Naive thymus-derived CD4-positive, alpha-beta T cell (primary cell): Measurements from ENCODE around the gene NPIPB8. TPM values are rescaled to one million over a fixed set of nuclear protein-coding genes. Genes with fewer than 3 reads are reported as not detected.
A peak's percentile ranks its signal among the peaks of the same experiment; 100 is the strongest.
"Not testable (repeated sequence)": the region's sequence is repeated elsewhere in the genome, so short reads cannot be mapped to it uniquely, and the experiment has no call there.

Source experiments
- ATAC-seq: fragments of 150-1000 bp; cut with Tn5 transposase; 2 replicates; pipeline ENCODE4 v1.10.0; 2021; ENCODE audit warnings: mild to moderate bottlenecking, moderate library complexity
- CTCF ChIA-PET: fragments of 350-600 bp; sonication (Branson Sonifier 250); formaldehyde crosslinking; loops from one replicate; lab custom pipeline; 2021; ENCODE audit warnings: antibody characterized with exemption; lab: Charles Lee
- POLR2A ChIA-PET: fragments of 350-600 bp; sonication (Branson Sonifier 250); formaldehyde crosslinking; loops from one replicate; lab custom pipeline; 2021; ENCODE audit warnings: antibody characterized with exemption, inconsistent platforms; lab: Charles Lee
- DNase-seq, 9 donors: peaks; one replicate each; pipeline versions ENCODE4 v3.0.0 to v3.0.0-alpha.2; 2020 to 2022; ENCODE audit warnings: mixed read lengths in 1 of 9
- H3K27ac ChIP-seq: one replicate; pipeline ENCODE4 v1.7.0; 2013; ENCODE audit warnings: mild to moderate bottlenecking, low read depth, low read length, moderate library complexity
- H3K27me3 ChIP-seq, 2 donors: one replicate each; pipeline ENCODE4 v1.7.0; 2013; ENCODE audit warnings: low read length in 2 of 2, mild to moderate bottlenecking in 2 of 2, moderate library complexity in 2 of 2; ENCODE audit not compliant: control insufficient read depth in 2 of 2, insufficient read depth in 2 of 2
- H3K36me3 ChIP-seq, 3 experiments: 1 replicate in 2 of 3; 2 replicates in 1 of 3; pipeline ENCODE4 v1.7.0; 2013; ENCODE audit warnings: low read length in 3 of 3, mild to moderate bottlenecking in 3 of 3, moderate library complexity in 1 of 3; ENCODE audit not compliant: insufficient read depth in 3 of 3, control insufficient read depth in 2 of 3
- H3K4me1 ChIP-seq, 2 donors: one replicate each; pipeline ENCODE4 v1.7.0; 2013; ENCODE audit warnings: low read length in 2 of 2, mild to moderate bottlenecking in 2 of 2, moderate library complexity in 1 of 2; ENCODE audit not compliant: control insufficient read depth in 2 of 2, insufficient read depth in 2 of 2
- H3K4me3 ChIP-seq: 2 replicates; pipeline ENCODE4 v1.7.0; 2013; ENCODE audit warnings: mild to moderate bottlenecking, low read length
- H3K9me3 ChIP-seq, 3 experiments: 1 replicate in 2 of 3; 2 replicates in 1 of 3; pipeline ENCODE4 v1.7.0; 2013; ENCODE audit warnings: low read length in 3 of 3; ENCODE audit not compliant: control insufficient read depth in 2 of 3
- H3K27ac Mint-ChIP-seq, 9 donors: one replicate each; pipeline ENCODE4 v1.8.0; 2020 to 2022; ENCODE audit warnings: mixed read lengths in 9 of 9, mild to moderate bottlenecking in 8 of 9, moderate library complexity in 5 of 9, inconsistent platforms in 2 of 9
- H3K27me3 Mint-ChIP-seq, 5 donors: one replicate each; pipeline ENCODE4 v1.8.0; 2021 to 2022; ENCODE audit warnings: mixed read lengths in 5 of 5, mild to moderate bottlenecking in 1 of 5
- H3K36me3 Mint-ChIP-seq, 5 donors: one replicate each; pipeline ENCODE4 v1.8.0; 2020 to 2022; ENCODE audit warnings: mixed read lengths in 5 of 5, mild to moderate bottlenecking in 3 of 5, inconsistent platforms in 1 of 5
- H3K4me1 Mint-ChIP-seq, 7 donors: one replicate each; pipeline ENCODE4 v1.8.0; 2020 to 2022; ENCODE audit warnings: mixed read lengths in 7 of 7, mild to moderate bottlenecking in 3 of 7, inconsistent platforms in 1 of 7
- H3K4me3 Mint-ChIP-seq, 10 donors: one replicate each; pipeline ENCODE4 v1.8.0; 2020 to 2022; ENCODE audit warnings: mild to moderate bottlenecking in 10 of 10, mixed read lengths in 10 of 10, moderate library complexity in 6 of 10, inconsistent platforms in 2 of 10
- H3K9me3 Mint-ChIP-seq, 11 donors: one replicate each; pipeline ENCODE4 v1.8.0; 2020 to 2022; ENCODE audit warnings: mixed read lengths in 11 of 11, mild to moderate bottlenecking in 4 of 11, inconsistent platforms in 1 of 11, moderate library complexity in 1 of 11
- intact Hi-C, 2 donors: fragments of 100-400 bp; cut with micrococcal nuclease; formaldehyde crosslinking; loops; one replicate each; pipeline ENCODE4 v1.15.1; 2023
- polyA plus RNA-seq, 2 donors: library from polyadenylated mRNA; unstranded; fragments of 300-500 nt; fragmentation: Illumina TruSeq; gene quantifications; one replicate each; pipeline ENCODE4 v1.2.3, GENCODE V29; 2021
- total RNA-seq, 6 experiments: library from RNA in 5 of 6; stranded (reverse) in 5 of 6; gene quantifications; 1 replicate in 5 of 6; 2 replicates in 1 of 6; pipeline ENCODE4 v1.2.3 and lab custom pipeline; 2021 to 2026

NPIPB8 gene
- total and polyA plus RNA-seq, 7 experiments from 2014 or later = 0.88 to 3.0 (median 1.4) TPM; not detected in 3

DNA sequence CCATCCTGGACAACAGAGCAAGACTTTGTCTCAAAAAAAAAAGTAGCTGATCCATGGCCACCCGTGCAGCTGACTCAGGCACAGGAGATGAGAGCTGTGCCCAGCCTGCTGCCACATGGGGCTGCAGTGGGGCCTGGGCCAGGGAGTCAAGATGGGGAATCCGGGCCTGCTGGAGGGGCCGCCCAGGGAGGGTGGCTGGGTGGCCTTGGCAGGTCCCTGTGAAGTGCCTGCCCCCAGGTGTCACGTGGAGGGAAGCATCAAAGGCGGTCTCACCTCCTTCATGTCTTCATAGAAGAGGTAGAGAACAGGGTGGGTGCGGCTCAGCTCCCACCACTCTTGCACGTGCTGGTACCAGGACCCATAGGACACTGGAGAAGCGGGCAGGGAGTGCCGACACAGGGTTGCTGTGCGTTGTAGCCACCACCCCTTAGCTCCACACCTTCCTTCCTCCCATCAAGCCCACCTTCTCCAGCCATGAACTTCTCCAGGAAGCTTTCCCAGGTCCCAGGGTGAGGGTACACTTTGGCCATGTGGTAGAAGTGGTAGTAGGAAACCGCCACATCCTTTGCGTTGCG is 44.8 kb upstream of the NPIPB8 start:
- Mint-ChIP-seq H3K4me1 (peaks cover 0 to 12% (median 7%) of the 10 kb centered on the region in 7 donors), H3K9me3 (no peaks in the 10 kb centered on the region), H3K36me3 (peaks cover 0 to 28% (median 3%) of the 10 kb centered on the region in 5 donors), H3K27me3 (no peaks in the 10 kb centered on the region), H3K27ac (peak overlapping the region in 8 of 9 donors; percentile 48 to 93 (median 72)), H3K4me3 (no peak overlapping the region)
- ATAC-seq (no peak), DNase-seq (no peak)
- H3K36me3 ChIP-seq = peaks cover 0 to 44% (median 0%) of the 10 kb centered on the region in 3 experiments
- no peaks in the 10 kb centered on the region for H3K9me3 ChIP-seq
- CTCF ChIA-PET = no interaction called here
- no peak overlapping the region for H3K27ac ChIP-seq
- no peak overlapping the region for H3K4me3 ChIP-seq
- intact Hi-C loops = no loop called here
- H3K27me3 ChIP-seq = no peaks in the 10 kb centered on the region
- H3K4me1 ChIP-seq = no peaks in the 10 kb centered on the region
- POLR2A ChIA-PET = interaction anchor here (0.6 to 0.9 kb wide), 2 partner anchors 12 to 301 kb away, joined by 3 to 7 read pairs; partner anchors contain the start of gene SBK1

DNA sequence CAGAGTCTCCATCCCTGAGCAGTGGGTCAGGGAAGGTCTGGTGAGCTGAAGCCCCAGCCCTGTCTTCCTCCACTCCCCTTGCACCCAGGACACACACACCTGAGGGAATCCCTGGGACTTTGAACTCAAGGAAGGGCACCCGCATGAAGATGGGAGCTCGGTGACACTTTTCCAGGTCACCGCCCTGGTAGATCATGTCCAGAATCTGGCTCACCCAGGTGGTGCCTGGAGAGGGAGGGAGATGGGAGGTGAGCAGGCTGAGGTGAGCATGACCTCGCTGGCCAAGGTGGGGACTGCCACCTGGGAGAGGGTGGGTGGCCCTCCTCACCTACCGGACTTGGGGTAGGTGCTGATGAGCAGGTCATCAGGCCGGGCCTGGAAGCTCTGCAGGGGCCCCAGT is 42.4 kb upstream of the NPIPB8 start:
- H3K4me3 Mint-ChIP-seq, CTCF ChIA-PET, intact Hi-C loops, ATAC-seq, H3K27me3 Mint-ChIP-seq, H3K4me3 ChIP-seq, H3K27ac ChIP-seq, H3K9me3 Mint-ChIP-seq, H3K4me1 ChIP-seq, DNase-seq, H3K9me3 ChIP-seq, H3K27me3 ChIP-seq: not testable (repeated sequence)
- Mint-ChIP-seq H3K27ac (peak overlapping the region in 3 of 9 donors; percentile 36 to 56 (median 42)), H3K36me3 (peaks cover 0 to 17% (median 0%) of the 10 kb centered on the region in 5 donors), H3K4me1 (peaks cover 0 to 12% (median 7%) of the 10 kb centered on the region in 7 donors)
- POLR2A ChIA-PET = interaction anchor here (1.0 kb wide), 1 partner anchor 16 kb away, joined by 5 read pairs; no protein-coding TSS in a partner anchor
- peaks cover 0 to 21% (median 0%) of the 10 kb centered on the region in 3 experiments for H3K36me3 ChIP-seq

DNA sequence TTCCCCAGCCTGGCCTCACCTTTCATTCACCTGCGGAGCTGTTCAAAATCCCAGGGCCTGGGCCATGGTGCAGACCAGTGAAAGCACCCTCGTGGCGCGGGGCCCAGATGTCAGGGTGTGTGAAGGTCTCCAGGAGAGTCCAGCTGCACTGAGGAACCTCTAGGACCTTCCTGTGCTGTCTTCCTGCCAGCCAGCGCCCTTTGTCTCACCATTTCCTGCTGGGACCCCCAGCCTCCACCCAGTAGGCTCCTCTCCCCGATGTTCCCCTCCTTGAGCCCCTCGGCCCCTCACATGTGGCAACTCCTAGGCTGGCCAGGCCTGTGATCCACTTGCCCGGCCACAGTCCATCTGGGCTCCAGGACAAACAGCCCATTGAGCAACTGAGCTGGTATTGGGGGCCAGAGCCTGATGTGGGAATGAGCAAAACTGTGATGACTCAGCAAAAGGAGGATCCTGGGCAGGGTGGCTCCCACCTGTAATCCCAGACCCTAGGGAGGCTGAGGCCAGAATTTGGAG is 41.7 kb upstream of the NPIPB8 start:
- DNase-seq = no peak
- no peaks in the 10 kb centered on the region for H3K9me3 Mint-ChIP-seq
- no peaks in the 10 kb centered on the region for H3K9me3 ChIP-seq
- no peaks in the 10 kb centered on the region for H3K4me1 ChIP-seq
- H3K36me3 ChIP-seq = peaks cover 0 to 13% (median 0%) of the 10 kb centered on the region in 3 experiments
- no peak overlapping the region for H3K4me3 ChIP-seq
- H3K4me1 Mint-ChIP-seq = peaks cover 0 to 12% (median 7%) of the 10 kb centered on the region in 7 donors
- no peaks in the 10 kb centered on the region for H3K27me3 Mint-ChIP-seq
- no peak overlapping the region for H3K27ac ChIP-seq
- H3K27ac Mint-ChIP-seq = peak overlapping the region in 2 of 9 donors; percentile 17 to 59
- intact Hi-C loops = no loop called here
- ChIA-PET POLR2A (no interaction called here), CTCF (no interaction called here)
- H3K27me3 ChIP-seq = no peaks in the 10 kb centered on the region
- H3K4me3 Mint-ChIP-seq = no peak overlapping the region
- H3K36me3 Mint-ChIP-seq = peaks cover 0 to 11% (median 0%) of the 10 kb centered on the region in 5 donors
- no peak for ATAC-seq

DNA sequence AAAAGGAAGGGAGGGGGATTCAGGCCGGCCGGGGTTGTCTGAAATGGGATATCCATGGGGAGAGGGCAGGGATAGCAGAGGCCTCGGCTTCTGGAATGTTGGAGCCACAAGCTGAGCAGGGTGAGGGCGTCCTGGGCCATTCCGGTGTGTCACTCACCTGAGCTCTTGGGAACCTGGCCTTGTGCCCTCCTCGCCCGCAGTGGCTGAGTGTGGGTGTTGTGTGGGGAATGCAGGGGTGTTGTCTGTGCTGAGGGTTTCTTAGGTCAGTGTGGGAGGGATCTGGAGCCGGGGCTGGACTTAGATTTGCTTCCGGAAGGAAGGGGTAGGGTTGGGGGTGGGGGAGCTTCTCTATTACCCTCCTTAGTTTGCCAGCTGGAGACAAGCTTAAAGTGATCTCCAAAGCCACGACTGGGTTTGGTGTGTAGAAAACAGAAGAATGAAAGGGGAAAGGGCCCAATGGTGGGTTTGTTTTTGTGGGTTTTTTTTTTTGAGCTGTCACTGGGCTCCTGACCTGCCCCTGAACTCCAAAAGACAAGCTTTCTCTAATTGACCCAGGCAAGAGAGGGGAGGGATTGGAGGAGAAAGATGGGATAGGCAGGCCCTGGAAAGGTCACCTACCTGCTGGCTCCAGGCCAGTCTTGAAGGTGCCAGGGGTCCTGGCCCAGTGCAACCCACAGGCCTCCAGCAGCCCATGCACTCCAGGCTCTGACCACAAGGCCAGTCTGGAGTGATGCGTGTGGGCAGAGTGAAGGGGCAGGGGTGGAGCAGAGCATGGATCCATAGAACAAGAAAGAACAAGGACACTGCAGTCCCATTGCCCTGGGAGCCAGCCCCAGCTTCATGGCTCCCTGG is 40.8 kb upstream of the NPIPB8 start, which contains the start of gene SULT1A2:
Gene SULT1A2 (minus strand): TSS at position 211 of the 852 bp plus-strand sequence. CDS start 1,120 bp downstream, outside the sequence.
- H3K4me3 Mint-ChIP-seq = no peak within 1 kb of the TSS
- no peaks in the 10 kb centered on the region for H3K27me3 Mint-ChIP-seq
- no peaks in the 10 kb centered on the region for H3K4me1 ChIP-seq
- H3K36me3 Mint-ChIP-seq = peaks cover 0 to 4% (median 0%) of the 10 kb centered on the region in 5 donors
- no peaks in the 10 kb centered on the region for H3K27me3 ChIP-seq
- intact Hi-C loops = no loop called here
- H3K9me3 Mint-ChIP-seq = no peaks in the 10 kb centered on the region
- no peaks in the 10 kb centered on the region for H3K9me3 ChIP-seq
- POLR2A ChIA-PET = interaction anchor here (1.6 kb wide), 1 partner anchor 14 kb away, joined by 5 read pairs; no protein-coding TSS in a partner anchor
- no peak within 1 kb of the TSS for H3K4me3 ChIP-seq
- H3K27ac Mint-ChIP-seq = peak within 1 kb of the TSS in 6 of 9 donors; percentile 14 to 63 (median 46)
- peaks cover 0 to 4% (median 0%) of the 10 kb centered on the region in 3 experiments for H3K36me3 ChIP-seq
- CTCF ChIA-PET = no interaction called here
- DNase-seq = no peak
- H3K27ac ChIP-seq = no peak within 1 kb of the TSS
- peaks cover 0 to 12% (median 7%) of the 10 kb centered on the region in 7 donors for H3K4me1 Mint-ChIP-seq
- no peak for ATAC-seq

DNA sequence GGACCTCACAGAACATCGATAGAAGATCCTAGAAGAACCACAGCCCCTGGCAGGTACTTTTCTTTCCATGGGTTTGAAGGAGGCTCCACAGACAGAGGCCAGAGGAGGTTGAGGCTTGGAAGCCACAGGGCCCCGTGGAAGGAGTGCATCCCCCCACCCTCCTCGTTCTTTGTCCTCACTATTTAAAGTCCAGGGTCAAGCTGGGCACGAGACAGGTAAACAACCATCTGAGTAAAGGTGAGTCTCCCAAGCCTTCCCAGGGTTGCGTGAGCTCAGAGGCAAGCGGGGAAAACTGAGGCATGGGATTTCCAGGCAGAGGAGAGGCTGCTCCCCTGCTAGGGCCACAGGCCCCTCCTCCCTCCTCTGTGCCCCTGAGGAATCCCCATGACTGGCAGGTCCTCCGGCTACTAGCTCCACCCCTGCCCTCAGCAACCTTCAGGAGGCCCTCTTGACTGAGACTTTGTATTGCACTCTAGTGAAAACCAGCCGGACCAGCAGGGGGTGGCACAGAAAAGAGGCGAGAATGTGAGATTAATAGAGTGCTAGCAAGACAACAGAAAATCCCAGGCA is 40.1 kb upstream of the NPIPB8 start:
- peak overlapping the region in 2 of 9 donors; percentile 28 to 59 for H3K27ac Mint-ChIP-seq
- intact Hi-C loops = no loop called here
- peaks cover 0 to 12% (median 7%) of the 10 kb centered on the region in 7 donors for H3K4me1 Mint-ChIP-seq
- Histone ChIP-seq H3K4me1 (no peaks in the 10 kb centered on the region), H3K27ac (no peak overlapping the region), H3K27me3 (no peaks in the 10 kb centered on the region), H3K4me3 (no peak overlapping the region), H3K9me3 (no peaks in the 10 kb centered on the region), H3K36me3 (no peaks in the 10 kb centered on the region)
- ATAC-seq = no peak
- H3K4me3 Mint-ChIP-seq = no peak overlapping the region
- ChIA-PET CTCF (no interaction called here), POLR2A (interaction anchor here (1.6 kb wide), 1 partner anchor 13 kb away, joined by 5 read pairs; no protein-coding TSS in a partner anchor)
- no peaks in the 10 kb centered on the region for H3K36me3 Mint-ChIP-seq
- no peak for DNase-seq
- no peaks in the 10 kb centered on the region for H3K27me3 Mint-ChIP-seq
- H3K9me3 Mint-ChIP-seq = no peaks in the 10 kb centered on the region
